ENCODE data around the gene NHERF1. TPM values are rescaled to one million over a fixed set of nuclear protein-coding genes. Genes with fewer than 3 reads are reported as not detected.

NHERF1 gene
- total RNA-seq, 2 experiments from 2014 or later: 241 to 244 TPM

DNA sequence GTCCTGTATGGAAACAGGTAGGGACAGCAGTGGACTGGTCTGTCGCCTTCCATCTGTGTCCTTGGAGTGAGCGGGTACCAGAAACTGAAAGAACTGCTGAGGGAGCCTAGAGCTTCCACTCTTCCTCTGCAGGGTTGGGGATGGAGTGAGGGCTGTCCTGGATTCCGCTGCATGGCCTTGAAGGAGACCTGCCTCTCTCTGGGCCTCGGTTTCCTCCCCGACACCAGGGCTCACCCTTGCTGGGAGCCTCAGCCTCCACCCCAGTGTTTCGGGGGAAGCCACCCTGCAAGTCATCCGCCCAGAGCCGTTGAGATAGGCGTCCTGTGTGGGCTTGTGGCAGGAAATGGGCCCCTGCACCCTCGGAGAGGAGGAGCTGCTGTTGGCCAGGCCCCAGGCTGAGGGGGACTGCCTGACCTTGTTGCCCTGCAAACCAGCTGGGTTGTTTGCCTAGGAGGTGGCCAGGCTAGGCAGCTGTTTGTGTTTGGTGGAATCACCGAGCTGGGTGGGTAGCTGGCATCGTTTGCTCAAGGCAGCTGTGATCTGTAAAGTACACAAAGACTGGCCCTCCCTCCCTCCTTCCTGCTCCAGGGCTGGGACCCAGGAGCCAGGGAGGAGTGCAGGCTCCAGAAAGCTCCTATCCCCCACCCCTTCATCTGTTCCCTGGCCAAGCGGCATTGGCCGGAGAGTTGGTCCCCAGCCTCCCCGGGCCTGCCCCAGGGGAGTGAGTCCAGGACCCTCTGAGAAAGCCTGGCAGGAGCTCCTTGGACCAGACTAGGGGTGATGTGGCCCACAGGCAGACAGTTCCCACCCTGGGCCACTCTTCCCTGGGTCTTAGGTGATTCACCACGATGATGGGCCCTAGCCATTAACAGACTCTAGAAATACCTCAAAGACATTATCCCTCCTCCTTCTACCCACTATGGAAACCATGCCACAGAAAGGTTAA lies 10.1 kb upstream of the NHERF1 start:
- ATAC-seq (ENCODE audit: low read depth) (peak; percentile 80), DNase-seq (peak; percentile 83)
- Mint-ChIP-seq H3K27ac (peak overlapping the region; percentile 88), H3K4me1 (peaks cover 56% of the 10 kb centered on the region), H3K4me3 (peak overlapping the region; percentile 87), H3K27me3 (peaks cover 18% of the 10 kb centered on the region), H3K9me3 (peaks cover 1% of the 10 kb centered on the region), H3K36me3 (peaks cover 3% of the 10 kb centered on the region)
- POLR2A ChIA-PET: interaction anchor here (0.5 to 4.3 kb wide), 15 partner anchors 9 to 1755 kb away, joined by 3 to 50 read pairs (median 4); partner anchors contain the start of genes FDXR and NAT9

DNA sequence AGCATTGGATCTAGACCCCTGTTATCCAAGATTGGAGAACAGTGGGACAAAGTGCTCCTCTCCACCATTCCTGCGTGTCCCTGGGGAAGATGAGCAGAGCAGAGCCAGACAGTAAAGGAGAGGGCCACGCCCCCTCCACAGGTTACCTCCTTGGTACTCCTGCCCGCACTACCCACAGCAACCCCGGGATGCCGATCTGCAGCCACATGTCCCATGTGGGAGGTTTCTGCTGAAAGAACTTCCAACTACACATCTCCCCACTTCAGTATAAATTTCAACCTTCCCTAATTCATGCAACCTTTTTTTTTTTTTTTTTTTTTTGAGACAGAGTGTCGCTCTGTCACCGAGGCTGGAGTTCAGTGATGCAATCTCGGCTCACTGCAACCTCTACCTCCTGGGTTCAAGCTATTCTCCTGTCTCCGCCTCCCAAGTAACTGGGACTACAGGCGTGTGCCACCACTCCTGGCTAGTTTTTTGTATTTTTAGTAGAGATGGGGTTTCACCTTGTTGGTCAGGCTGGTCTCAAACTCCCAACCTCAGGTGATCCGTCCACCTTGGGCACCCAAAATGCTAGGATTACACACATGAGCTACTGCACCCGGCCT lies 9.1 kb upstream of the NHERF1 start:
- POLR2A ChIA-PET: interaction anchor here (0.7 to 4.3 kb wide), 7 partner anchors 11 to 173 kb away, joined by 4 to 50 read pairs (median 4); partner anchors contain the start of gene NAT9
- no peaks in the 10 kb centered on the region for H3K9me3 Mint-ChIP-seq
- peaks cover 66% of the 10 kb centered on the region for H3K4me1 Mint-ChIP-seq

DNA sequence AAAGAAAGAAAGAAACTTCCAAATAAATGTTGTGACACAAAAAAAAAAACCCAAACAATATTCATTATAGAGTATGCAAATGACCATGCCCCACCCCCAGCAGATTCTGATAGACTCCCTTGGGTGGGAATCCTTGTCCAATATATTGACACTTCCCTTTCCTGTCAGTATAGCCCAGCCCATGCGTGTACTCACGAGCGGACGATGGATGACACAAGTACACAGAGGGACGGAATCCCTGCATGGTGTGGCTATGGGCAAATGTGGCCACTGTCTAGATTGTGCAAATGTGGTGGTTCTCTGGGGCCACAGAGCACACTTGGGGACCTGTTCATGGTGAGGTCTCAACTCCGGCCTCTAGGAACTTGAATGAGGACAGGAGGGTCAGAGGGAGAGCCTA lies 8.3 kb upstream of the NHERF1 start:
- H3K4me1 Mint-ChIP-seq: peaks cover 67% of the 10 kb centered on the region
- DNase-seq: no peak

More for the DNA sequence above, 9.1 kb upstream of the NHERF1 start:
- Mint-ChIP-seq H3K27me3 (peaks cover 13% of the 10 kb centered on the region), H3K36me3 (peaks cover 9% of the 10 kb centered on the region), H3K27ac (peak overlapping the region; percentile 88), H3K4me3 (peak overlapping the region; percentile 87)
- ATAC-seq (ENCODE audit: low read depth) (no peak), DNase-seq (peak; percentile 48)

DNA sequence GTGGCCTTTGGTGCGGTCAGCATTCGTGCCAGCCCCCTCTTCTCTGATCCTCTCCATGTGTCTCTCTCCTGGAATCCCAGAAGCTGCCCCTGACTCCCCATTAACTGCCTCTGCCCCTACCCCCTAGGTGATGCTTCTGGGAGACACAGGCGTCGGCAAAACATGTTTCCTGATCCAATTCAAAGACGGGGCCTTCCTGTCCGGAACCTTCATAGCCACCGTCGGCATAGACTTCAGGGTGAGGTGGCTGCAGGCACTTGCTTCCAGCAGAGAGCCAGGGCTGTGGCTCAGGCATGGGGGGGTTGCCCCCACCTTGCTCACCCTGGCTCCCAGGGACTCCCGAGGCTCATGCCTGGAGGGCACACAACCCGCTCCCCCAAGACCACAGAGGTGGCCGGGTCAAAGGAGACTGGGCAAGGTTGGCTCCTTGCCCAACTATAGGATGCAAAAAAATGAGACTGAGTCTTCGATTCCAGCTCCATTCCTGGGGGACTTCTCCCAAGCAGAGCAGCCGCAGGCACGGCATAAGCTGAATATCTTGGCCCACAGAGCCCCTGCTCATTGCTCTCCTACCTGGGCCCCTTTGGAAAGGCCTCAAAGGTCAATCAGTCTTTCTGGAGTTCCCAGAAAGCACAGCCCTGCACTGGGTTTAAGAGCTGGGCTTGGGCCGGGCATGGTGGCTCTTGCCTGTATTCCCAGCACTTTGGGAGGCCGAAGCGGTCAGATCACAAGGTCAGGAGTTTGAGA lies 7.6 kb upstream of the NHERF1 start:
- Mint-ChIP-seq H3K9me3 (no peaks in the 10 kb centered on the region), H3K27me3 (peaks cover 6% of the 10 kb centered on the region), H3K36me3 (peaks cover 9% of the 10 kb centered on the region), H3K27ac (peak overlapping the region; percentile 94), H3K4me1 (peaks cover 66% of the 10 kb centered on the region), H3K4me3 (peak overlapping the region; percentile 77)
- POLR2A ChIA-PET: interaction anchor here (0.6 to 2.5 kb wide), 7 partner anchors 10 to 273 kb away, joined by 3 to 24 read pairs (median 4); partner anchors contain the start of gene NAT9
- DNase-seq: no peak
- ATAC-seq (ENCODE audit: low read depth): no peak

More for the DNA sequence above, 8.3 kb upstream of the NHERF1 start:
- H3K27ac Mint-ChIP-seq: peak overlapping the region; percentile 94
- H3K27me3 Mint-ChIP-seq: peaks cover 7% of the 10 kb centered on the region
- H3K9me3 Mint-ChIP-seq: no peaks in the 10 kb centered on the region
- POLR2A ChIA-PET: interaction anchor here (4.3 kb wide), 1 partner anchor 10 kb away, joined by 50 read pairs; no protein-coding TSS in a partner anchor
- no peak for ATAC-seq (ENCODE audit: low read depth)
- H3K4me3 Mint-ChIP-seq: peak overlapping the region; percentile 12
- H3K36me3 Mint-ChIP-seq: peaks cover 9% of the 10 kb centered on the region

DNA sequence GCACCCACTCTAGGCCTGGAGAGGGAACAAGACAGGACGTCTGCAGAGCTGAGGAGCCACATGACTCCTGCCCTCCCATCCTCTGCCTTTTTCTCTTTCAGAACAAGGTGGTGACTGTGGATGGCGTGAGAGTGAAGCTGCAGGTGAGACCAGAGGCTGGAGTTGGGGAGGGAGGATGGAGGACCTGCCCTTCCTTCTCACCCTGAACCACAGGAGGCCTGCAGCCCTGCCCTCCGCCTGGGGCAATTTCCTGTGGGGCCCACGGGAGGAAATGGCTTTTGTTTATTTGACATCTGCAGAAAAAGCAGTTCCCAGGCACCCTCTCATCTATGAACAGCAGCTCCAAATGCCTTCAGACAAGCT lies 6.3 kb upstream of the NHERF1 start:
- H3K27ac Mint-ChIP-seq: peak overlapping the region; percentile 94
- DNase-seq (peak; percentile 73), ATAC-seq (ENCODE audit: low read depth) (peak; percentile 46)
- H3K4me1 Mint-ChIP-seq: peaks cover 70% of the 10 kb centered on the region
- POLR2A ChIA-PET: interaction anchor here (0.6 to 2.5 kb wide), 12 partner anchors 8 to 131 kb away, joined by 3 to 24 read pairs (median 6); partner anchors contain the start of genes FDXR and NAT9
- no peaks in the 10 kb centered on the region for H3K9me3 Mint-ChIP-seq
- H3K27me3 Mint-ChIP-seq: no peaks in the 10 kb centered on the region
- H3K4me3 Mint-ChIP-seq: peak overlapping the region; percentile 77
- H3K36me3 Mint-ChIP-seq: peaks cover 9% of the 10 kb centered on the region

DNA sequence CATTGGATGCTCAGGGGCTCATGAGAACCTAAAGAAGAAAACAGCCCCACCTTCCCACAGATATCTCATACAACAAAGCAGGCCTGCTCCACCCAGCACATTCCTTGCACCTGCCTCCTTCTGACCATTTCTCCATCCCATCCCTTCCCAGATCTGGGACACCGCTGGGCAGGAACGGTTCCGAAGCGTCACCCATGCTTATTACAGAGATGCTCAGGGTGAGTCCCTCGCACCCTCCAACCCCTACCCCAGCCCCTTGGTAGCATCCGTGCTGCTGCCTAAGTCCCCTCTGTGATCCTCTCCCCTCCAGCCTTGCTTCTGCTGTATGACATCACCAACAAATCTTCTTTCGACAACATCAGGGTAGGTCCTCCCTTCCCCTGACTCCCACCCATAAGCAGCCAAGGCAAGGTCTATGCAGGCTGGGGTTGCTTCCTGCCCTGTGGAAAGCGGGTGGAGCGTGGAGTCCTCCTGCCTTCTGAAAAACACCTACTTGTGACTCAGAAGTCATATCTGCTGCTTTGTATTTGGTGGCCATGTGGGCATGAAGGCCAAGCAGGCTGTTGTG lies 5.4 kb upstream of the NHERF1 start:
- DNase-seq (no peak), ATAC-seq (ENCODE audit: low read depth) (no peak)
- peaks cover 72% of the 10 kb centered on the region for H3K4me1 Mint-ChIP-seq
- POLR2A ChIA-PET: interaction anchor here (1.0 to 2.5 kb wide), 10 partner anchors 8 to 130 kb away, joined by 4 to 24 read pairs (median 6); partner anchors contain the start of genes FDXR and NAT9
- H3K27me3 Mint-ChIP-seq: no peaks in the 10 kb centered on the region
- H3K4me3 Mint-ChIP-seq: peak overlapping the region; percentile 77
- no peaks in the 10 kb centered on the region for H3K9me3 Mint-ChIP-seq
- H3K27ac Mint-ChIP-seq: peak overlapping the region; percentile 94
- H3K36me3 Mint-ChIP-seq: peaks cover 9% of the 10 kb centered on the region

DNA sequence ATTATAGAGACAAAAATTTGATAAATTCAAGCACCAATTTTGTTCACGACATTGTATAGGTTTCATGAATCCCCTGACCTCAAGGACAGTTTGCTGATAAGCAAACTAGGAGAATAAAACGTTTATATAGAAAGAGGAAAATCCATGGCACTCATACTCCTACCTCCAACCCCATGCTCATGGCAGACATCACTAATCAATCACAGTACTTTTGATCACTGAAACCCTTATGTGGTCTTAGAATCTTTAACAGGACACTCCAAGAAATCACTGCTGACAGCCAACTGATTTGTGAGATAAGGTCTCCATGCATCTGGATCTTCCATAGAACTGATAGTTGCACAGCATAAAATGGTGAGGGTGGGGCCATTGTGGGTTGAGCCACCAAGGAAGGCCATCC lies 4.7 kb upstream of the NHERF1 start:
- Mint-ChIP-seq H3K36me3 (peaks cover 9% of the 10 kb centered on the region), H3K4me1 (peaks cover 69% of the 10 kb centered on the region), H3K4me3 (peak overlapping the region; percentile 23), H3K27me3 (no peaks in the 10 kb centered on the region), H3K9me3 (no peaks in the 10 kb centered on the region), H3K27ac (peak overlapping the region; percentile 94)
- DNase-seq (no peak), ATAC-seq (ENCODE audit: low read depth) (no peak)
- POLR2A ChIA-PET: interaction anchor here (0.8 kb wide), 1 partner anchor 12 kb away, joined by 3 read pairs; no protein-coding TSS in a partner anchor

DNA sequence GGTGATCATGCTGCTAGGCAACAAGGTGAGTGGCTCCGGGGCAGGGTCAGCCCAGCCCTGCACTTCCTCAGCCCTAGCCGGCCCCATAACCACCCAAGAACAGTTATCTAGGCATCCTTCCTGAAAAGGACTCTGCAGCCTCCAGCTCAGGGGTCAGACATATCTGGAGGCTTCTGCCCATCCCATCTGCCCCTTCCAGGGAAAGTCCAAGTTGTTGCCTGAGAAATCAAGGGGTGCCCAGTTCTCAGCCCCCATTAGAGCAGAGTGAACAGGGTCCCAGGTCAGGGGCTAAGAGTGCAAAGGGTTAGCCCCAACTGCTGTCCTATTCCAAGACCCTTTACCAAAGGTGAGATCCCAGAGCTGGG lies 4.1 kb upstream of the NHERF1 start:
- DNase-seq (no peak), ATAC-seq (ENCODE audit: low read depth) (no peak)
- peaks cover 63% of the 10 kb centered on the region for H3K4me1 Mint-ChIP-seq
- no peaks in the 10 kb centered on the region for H3K27me3 Mint-ChIP-seq
- peak overlapping the region; percentile 94 for H3K27ac Mint-ChIP-seq
- H3K4me3 Mint-ChIP-seq: peak overlapping the region; percentile 52
- peaks cover 9% of the 10 kb centered on the region for H3K36me3 Mint-ChIP-seq
- H3K9me3 Mint-ChIP-seq: no peaks in the 10 kb centered on the region
- POLR2A ChIA-PET: interaction anchor here (0.8 to 1.8 kb wide), 4 partner anchors 11 to 47 kb away, joined by 3 to 10 read pairs (median 6); partner anchors contain the start of gene NAT9

DNA sequence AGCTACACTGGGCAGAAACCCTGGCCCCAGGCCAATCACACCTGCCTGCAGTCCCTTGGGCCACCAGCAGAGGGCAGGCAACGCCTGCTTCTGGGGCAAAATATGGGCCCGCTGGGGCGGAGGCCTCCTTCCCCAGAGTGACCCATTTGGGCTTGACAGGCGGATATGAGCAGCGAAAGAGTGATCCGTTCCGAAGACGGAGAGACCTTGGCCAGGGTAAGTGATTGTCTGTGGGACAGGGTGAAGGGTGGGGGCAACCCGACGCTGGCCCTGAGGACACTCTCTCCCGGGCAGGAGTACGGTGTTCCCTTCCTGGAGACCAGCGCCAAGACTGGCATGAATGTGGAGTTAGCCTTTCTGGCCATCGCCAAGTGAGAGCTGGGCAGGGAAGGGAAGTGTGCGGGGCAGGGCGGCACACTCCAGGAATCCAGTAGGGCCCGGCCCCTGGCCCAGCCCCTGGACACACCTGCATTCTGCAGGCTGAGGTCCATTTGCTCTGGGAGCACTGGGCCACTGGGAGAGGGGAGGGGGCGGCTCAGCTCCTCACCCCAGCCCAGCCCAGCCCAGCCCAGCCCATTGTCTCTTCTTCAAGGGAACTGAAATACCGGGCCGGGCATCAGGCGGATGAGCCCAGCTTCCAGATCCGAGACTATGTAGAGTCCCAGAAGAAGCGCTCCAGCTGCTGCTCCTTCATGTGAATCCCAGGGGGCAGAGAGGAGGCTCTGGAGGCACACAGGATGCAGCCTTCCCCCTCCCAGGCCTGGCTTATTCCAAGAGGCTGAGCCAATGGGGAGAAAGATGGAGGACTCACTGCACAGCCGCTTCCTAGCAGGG lies 3.5 kb upstream of the NHERF1 start:
- H3K27ac Mint-ChIP-seq: peak overlapping the region; percentile 94
- H3K27me3 Mint-ChIP-seq: no peaks in the 10 kb centered on the region
- peak overlapping the region; percentile 52 for H3K4me3 Mint-ChIP-seq
- H3K36me3 Mint-ChIP-seq: peaks cover 14% of the 10 kb centered on the region
- H3K4me1 Mint-ChIP-seq: peaks cover 60% of the 10 kb centered on the region
- ATAC-seq (ENCODE audit: low read depth) (peak; percentile 6), DNase-seq (peak; percentile 92)
- no peaks in the 10 kb centered on the region for H3K9me3 Mint-ChIP-seq
- POLR2A ChIA-PET: interaction anchor here (0.8 to 2.2 kb wide), 10 partner anchors 11 to 117 kb away, joined by 3 to 10 read pairs (median 4); partner anchors contain the start of gene NAT9

DNA sequence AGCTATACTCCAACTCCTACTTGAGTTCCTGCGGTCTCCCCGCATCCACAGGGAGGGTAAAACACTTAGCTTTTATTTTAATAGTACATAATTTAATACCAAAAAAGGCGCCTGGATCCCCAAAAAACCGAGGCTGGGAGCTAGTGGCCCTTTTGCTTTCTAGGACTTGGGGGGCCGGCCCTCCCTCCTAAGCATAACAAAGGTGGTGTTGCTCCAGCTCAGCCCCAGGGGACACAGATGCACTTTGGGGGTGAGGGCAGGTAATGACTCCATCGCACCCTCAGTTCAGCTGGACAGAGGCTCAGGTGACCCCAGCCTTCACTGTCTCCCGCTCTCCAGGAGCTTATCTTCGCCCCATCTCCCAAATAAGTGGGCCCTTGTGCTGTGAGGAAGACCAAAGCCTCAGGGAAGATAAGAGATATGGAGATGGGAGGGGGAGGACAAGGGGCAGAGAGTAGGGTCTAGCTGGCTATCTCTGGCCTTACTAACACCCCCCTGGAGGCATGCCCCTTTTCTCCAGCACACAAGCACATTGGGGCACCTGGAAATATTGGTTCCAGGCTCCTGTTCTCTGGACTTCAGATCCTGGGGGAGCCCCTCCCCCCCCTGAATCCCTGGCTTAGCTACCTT lies 2.8 kb upstream of the NHERF1 start:
- no peak overlapping the region for H3K27ac Mint-ChIP-seq
- no peak for ATAC-seq (ENCODE audit: low read depth)
- no peaks in the 10 kb centered on the region for H3K27me3 Mint-ChIP-seq
- H3K9me3 Mint-ChIP-seq: no peaks in the 10 kb centered on the region
- DNase-seq: no peak
- H3K36me3 Mint-ChIP-seq: peaks cover 17% of the 10 kb centered on the region
- H3K4me3 Mint-ChIP-seq: no peak overlapping the region
- POLR2A ChIA-PET: interaction anchor here (0.8 to 2.2 kb wide), 9 partner anchors 13 to 116 kb away, joined by 3 to 10 read pairs (median 4); partner anchors contain the start of gene NAT9
- H3K4me1 Mint-ChIP-seq: peaks cover 58% of the 10 kb centered on the region

DNA sequence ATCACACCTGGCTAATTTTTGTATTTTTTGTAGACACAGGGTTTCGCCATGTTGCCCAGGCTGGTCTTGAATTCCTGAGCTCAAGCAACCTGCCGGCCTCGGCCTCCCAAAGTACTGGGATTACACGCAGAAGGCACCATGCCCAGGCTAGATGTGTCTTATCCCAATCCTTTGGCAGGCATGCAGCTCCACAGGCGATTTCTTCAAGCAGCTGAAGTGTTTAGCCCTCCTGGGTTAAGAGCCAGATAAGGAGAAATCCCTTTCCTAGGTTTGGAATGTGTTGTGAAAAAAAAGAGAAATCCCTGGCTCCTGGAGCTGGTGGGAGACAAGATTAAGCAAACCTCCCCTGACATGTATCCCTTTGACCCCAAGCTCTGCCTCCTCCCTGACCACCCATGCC lies 2.1 kb upstream of the NHERF1 start:
- no peaks in the 10 kb centered on the region for H3K9me3 Mint-ChIP-seq
- peaks cover 56% of the 10 kb centered on the region for H3K4me1 Mint-ChIP-seq
- H3K4me3 Mint-ChIP-seq: peak overlapping the region; percentile 63
- DNase-seq (no peak), ATAC-seq (ENCODE audit: low read depth) (no peak)
- peaks cover 21% of the 10 kb centered on the region for H3K36me3 Mint-ChIP-seq
- H3K27ac Mint-ChIP-seq: peak overlapping the region; percentile 77
- no peaks in the 10 kb centered on the region for H3K27me3 Mint-ChIP-seq
- POLR2A ChIA-PET: interaction anchor here (0.9 to 2.2 kb wide), 9 partner anchors 8 to 39 kb away, joined by 3 to 16 read pairs (median 4); partner anchors contain the start of genes NAT9 and RAB37
